HepG2 (cell line): ENCODE measurements around the gene TUBB4A. TPM values are rescaled to one million over a fixed set of nuclear protein-coding genes. Genes with fewer than 3 reads are reported as not detected.
A peak's percentile ranks its signal among the peaks of the same experiment; 100 is the strongest.

Experiments used
- ERF ChIP-seq: IDR thresholded peaks from 2 replicates; pipeline ENCODE4 v1.6.1; 2018; ENCODE audit warnings: missing biosample characterization, missing genetic modification reagents
- FOXA1 ChIP-seq, 2 experiments: fragments of 450-650 bp in 1 of 2; sonication (generic) in 1 of 2; formaldehyde crosslinking in 1 of 2; IDR thresholded peaks; 2 replicates each; pipeline versions ENCODE4 v1.4.0 to v1.6.1; 2016 to 2020; ENCODE audit warnings: missing genetic modification reagents in 1 of 2
- HNF4A ChIP-seq: sonication (generic); formaldehyde crosslinking; IDR thresholded peaks from 2 replicates; pipeline ENCODE4 v1.4.0; 2020; ENCODE audit warnings: missing genetic modification reagents
- IRF2 ChIP-seq: IDR thresholded peaks from 2 replicates; pipeline ENCODE4 v1.6.1; 2018; ENCODE audit warnings: missing genetic modification reagents, missing compliant biosample characterization
- KDM5B ChIP-seq: sonication (generic); formaldehyde crosslinking; IDR thresholded peaks from 2 replicates; pipeline ENCODE4 v1.4.0; 2020; ENCODE audit warnings: missing genetic modification reagents, mild to moderate bottlenecking, borderline replicate concordance
- MAX ChIP-seq: IDR thresholded peaks from 2 replicates; pipeline ENCODE4 v1.6.1; 2012; ENCODE audit warnings: inconsistent platforms
- MIER3 ChIP-seq: IDR thresholded peaks from 2 replicates; pipeline ENCODE4 v1.6.1; 2016; ENCODE audit warnings: missing compliant biosample characterization, borderline replicate concordance
- MYC ChIP-seq: sonication (generic); formaldehyde crosslinking; IDR thresholded peaks from 2 replicates; pipeline ENCODE4 v1.9.0; 2021; ENCODE audit warnings: missing genetic modification reagents, borderline replicate concordance
- NCOA2 ChIP-seq: sonication (generic); formaldehyde crosslinking; IDR thresholded peaks from 2 replicates; pipeline ENCODE4 v1.8.0; 2022; ENCODE audit warnings: inconsistent platforms
- SALL1 ChIP-seq: sonication (generic); formaldehyde crosslinking; IDR thresholded peaks from 2 replicates; pipeline ENCODE4 v1.8.0; 2022; ENCODE audit warnings: mild to moderate bottlenecking, missing genetic modification reagents
- SOX6 ChIP-seq, 2 experiments: fragments of 450-650 bp in 1 of 2; sonication (generic) in 1 of 2; formaldehyde crosslinking in 1 of 2; IDR thresholded peaks; 2 replicates each; pipeline versions ENCODE4 v1.4.0 to v1.6.1; 2017 to 2020; ENCODE audit warnings: antibody characterized with exemption in 1 of 2, mild to moderate bottlenecking in 1 of 2, missing genetic modification reagents in 1 of 2
- SP140L ChIP-seq: sonication (generic); formaldehyde crosslinking; IDR thresholded peaks from 2 replicates; pipeline ENCODE4 v1.4.0; 2020; ENCODE audit warnings: missing genetic modification reagents, borderline replicate concordance
- TCF7 ChIP-seq: sonication (generic); IDR thresholded peaks from 2 replicates; pipeline ENCODE4 v1.6.1; 2016; ENCODE audit warnings: antibody characterized with exemption, low read depth
- ZFP91 ChIP-seq: sonication (generic); formaldehyde crosslinking; IDR thresholded peaks from 2 replicates; pipeline ENCODE4 v1.9.0; 2022; ENCODE audit warnings: missing genetic modification reagents, mild to moderate bottlenecking, borderline replicate concordance
- ZGPAT ChIP-seq: IDR thresholded peaks from 2 replicates; pipeline ENCODE4 v1.6.1; 2016; ENCODE audit warnings: mild to moderate bottlenecking
- ZNF205 ChIP-seq: IDR thresholded peaks from 2 replicates; pipeline ENCODE4 v1.6.1; 2018; ENCODE audit warnings: missing biosample characterization, missing genetic modification reagents
- ZNF639 ChIP-seq: conservative IDR thresholded peaks from 2 replicates; pipeline ENCODE4 v1.6.1; 2018; ENCODE audit warnings: missing genetic modification reagents
- polyA plus RNA-seq, 8 experiments: library from polyadenylated mRNA; depleted of rRNA in 3 of 8; stranded (reverse) in 7 of 8; unstranded in 1 of 8; fragments of >200 nt; fragmentation: Illumina TruSeq in 4 of 8; extraction: Trizol in 4 of 8; gene quantifications; 2 replicates each; pipeline versions ENCODE4 v1.2.1 to v1.2.3, GENCODE V29; 2011 to 2016; ENCODE audit warnings: low read depth in 4 of 8, missing spikeins in 1 of 8, mixed read lengths in 1 of 8; ENCODE audit not compliant: insufficient read depth in 1 of 8
- total RNA-seq, 5 experiments: library from RNA; depleted of rRNA; stranded (reverse); fragments of >200 nt; fragmentation: Illumina TruSeq; extraction: Trizol; gene quantifications; 2 replicates each; pipeline ENCODE4 v1.2.3, GENCODE V29; 2016; ENCODE audit warnings: low read depth in 1 of 5
- TF ChIP-seq, protein P1 (sequence below): sonication (generic); formaldehyde crosslinking; IDR thresholded peaks from 2 replicates; pipeline ENCODE4 v1.4.0; 2020; ENCODE audit warnings: missing genetic modification reagents, mild to moderate bottlenecking, borderline replicate concordance
- TF ChIP-seq, protein P2 (sequence below): IDR thresholded peaks from 2 replicates; pipeline ENCODE4 v1.6.1; 2016

The TUBB4A gene
- total and polyA plus RNA-seq, 2 of the 13 experiments (the other 11 are each of a cell fraction or from before 2014, with no cell fraction given): not detected

GRCh38 chr19:6509118-6509971 lies 7.2 kb upstream of the TUBB4A start (continued):
- no peak for TF ChIP-seq FOXA1 (IDR thresholded peaks at IDR 0.05)
- TF ChIP-seq FOXA1 (CRISPR knock-in tag; IDR thresholded peaks at IDR 0.05): peak; percentile 72
- TF ChIP-seq KDM5B (CRISPR knock-in tag): peak; percentile 61; the same call in 1 of the 2 replicates
- TF ChIP-seq MAX: peak; percentile 80
- peak; percentile 33; the same call in 1 of the 2 replicates for TF ChIP-seq MYC (CRISPR knock-in tag)
- TF ChIP-seq, protein P1, sequence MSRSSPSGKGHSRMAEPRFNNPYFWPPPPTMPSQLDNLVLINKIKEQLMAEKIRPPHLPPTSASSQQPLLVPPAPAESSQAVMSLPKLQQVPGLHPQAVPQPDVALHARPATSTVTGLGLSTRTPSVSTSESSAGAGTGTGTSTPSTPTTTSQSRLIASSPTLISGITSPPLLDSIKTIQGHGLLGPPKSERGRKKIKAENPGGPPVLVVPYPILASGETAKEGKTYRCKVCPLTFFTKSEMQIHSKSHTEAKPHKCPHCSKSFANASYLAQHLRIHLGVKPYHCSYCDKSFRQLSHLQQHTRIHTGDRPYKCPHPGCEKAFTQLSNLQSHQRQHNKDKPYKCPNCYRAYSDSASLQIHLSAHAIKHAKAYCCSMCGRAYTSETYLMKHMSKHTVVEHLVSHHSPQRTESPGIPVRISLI (CRISPR knock-in tag): peak; percentile 40; the same call in 1 of the 2 replicates
- no peak for TF ChIP-seq SP140L (CRISPR knock-in tag)
- 0 out of 2 replicates have a peak, but pooled peaks have one; percentile 30 for TF ChIP-seq ZNF205 (CRISPR knock-in tag)
- no peak for TF ChIP-seq ZFP91
- TF ChIP-seq IRF2 (CRISPR knock-in tag): peak; percentile 34; the same call in 1 of the 2 replicates
- peak; percentile 79 for TF ChIP-seq SALL1 (CRISPR knock-in tag)
- TF ChIP-seq MIER3 (CRISPR knock-in tag): 0 out of 2 replicates have a peak, but pooled peaks have one; percentile 30
- TF ChIP-seq, protein P2, sequence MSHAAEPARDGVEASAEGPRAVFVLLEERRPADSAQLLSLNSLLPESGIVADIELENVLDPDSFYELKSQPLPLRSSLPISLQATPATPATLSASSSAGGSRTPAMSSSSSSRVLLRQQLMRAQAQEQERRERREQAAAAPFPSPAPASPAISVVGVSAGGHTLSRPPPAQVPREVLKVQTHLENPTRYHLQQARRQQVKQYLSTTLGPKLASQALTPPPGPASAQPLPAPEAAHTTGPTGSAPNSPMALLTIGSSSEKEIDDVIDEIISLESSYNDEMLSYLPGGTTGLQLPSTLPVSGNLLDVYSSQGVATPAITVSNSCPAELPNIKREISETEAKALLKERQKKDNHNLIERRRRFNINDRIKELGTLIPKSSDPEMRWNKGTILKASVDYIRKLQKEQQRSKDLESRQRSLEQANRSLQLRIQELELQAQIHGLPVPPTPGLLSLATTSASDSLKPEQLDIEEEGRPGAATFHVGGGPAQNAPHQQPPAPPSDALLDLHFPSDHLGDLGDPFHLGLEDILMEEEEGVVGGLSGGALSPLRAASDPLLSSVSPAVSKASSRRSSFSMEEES: peak; percentile 93
- TF ChIP-seq HNF4A (CRISPR knock-in tag): peak; percentile 34; the same call in 1 of the 2 replicates
- peak; percentile 57; the same call in 1 of the 2 replicates for TF ChIP-seq ERF (CRISPR knock-in tag)
- TF ChIP-seq SOX6 (IDR thresholded peaks at IDR 0.05): no peak
- peak; percentile 78 for TF ChIP-seq SOX6 (CRISPR knock-in tag; IDR thresholded peaks at IDR 0.05)
- 0 out of 2 replicates have a peak, but pooled peaks have one; percentile 11 for TF ChIP-seq TCF7
- peak; percentile 77 for TF ChIP-seq NCOA2 (CRISPR knock-in tag)
- 0 out of 2 replicates have a peak, but pooled peaks have one; percentile 47 for TF ChIP-seq ZNF639
- peak; percentile 71; the same call in 1 of the 2 replicates for TF ChIP-seq ZGPAT (CRISPR knock-in tag)
